ENCODE data around the gene ANKEF1.
"Not testable (repeated sequence)": the region's sequence is repeated elsewhere in the genome, so short reads cannot be mapped to it uniquely, and the experiment has no call there.

ANKEF1 gene

DNA sequence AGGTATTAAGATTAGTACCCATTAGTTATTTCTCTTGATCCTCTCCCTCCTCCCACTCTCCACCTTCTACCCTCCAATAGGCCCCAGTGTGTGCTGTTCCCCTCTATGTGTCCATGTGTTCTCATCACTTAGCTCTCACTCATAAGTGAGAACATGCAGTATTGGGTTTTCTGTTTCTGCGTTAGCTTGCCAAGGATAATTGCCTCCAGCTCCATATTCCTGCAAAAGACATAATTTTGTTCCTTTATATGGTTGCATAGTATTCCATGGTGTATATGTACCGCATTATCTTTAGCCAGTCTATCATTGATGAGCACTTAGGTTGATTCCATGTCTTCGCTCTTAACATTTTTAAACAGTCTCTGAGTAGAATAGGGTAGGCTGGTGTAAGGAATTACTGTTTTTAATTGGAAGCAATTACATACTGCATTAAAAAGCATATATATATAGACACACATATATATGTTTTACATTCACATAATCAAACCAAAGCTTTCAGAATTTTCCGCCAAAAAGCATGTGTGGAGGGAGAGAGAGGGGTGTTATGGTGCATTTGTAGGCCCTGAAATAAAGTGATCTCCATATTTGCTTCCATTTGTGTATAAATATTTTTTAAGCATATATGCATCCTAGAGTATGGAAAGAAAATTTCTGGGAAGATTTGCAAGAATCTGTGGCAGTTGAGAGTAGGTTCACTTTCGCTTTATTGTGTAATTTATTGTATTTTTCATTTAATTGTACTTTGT is 709 bp upstream of the ANKEF1 start:
- no peak for DNase-seq

GRCh38 chr20:10036321-10036720 is 1.5 kb downstream of the ANKEF1 start:
- not testable (repeated sequence) for DNase-seq

- no peak for DNase-seq
These were observed 5.5 kb downstream of the ANKEF1 start for GRCh38 chr20:10040070-10040975.

DNA sequence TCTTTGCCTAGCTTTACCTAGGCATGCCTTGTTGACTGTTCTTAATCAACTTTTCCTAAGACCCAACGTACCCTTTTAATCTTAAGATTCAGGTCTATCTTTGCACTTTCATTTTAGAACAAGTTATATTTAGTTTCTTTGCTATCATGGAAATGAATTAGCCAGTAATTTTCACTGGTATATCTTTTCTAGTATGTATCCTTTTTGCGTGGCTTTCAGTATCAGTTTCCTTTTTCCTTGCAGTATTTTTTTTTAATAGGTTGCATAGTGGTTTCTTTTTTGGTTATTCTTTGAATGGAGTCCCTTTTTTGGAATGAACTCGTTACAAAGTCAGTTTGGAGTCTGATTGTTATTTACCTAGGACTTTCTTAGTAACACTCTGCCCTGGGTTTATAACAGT is 7.3 kb downstream of the ANKEF1 start:
- DNase-seq: no peak

DNA sequence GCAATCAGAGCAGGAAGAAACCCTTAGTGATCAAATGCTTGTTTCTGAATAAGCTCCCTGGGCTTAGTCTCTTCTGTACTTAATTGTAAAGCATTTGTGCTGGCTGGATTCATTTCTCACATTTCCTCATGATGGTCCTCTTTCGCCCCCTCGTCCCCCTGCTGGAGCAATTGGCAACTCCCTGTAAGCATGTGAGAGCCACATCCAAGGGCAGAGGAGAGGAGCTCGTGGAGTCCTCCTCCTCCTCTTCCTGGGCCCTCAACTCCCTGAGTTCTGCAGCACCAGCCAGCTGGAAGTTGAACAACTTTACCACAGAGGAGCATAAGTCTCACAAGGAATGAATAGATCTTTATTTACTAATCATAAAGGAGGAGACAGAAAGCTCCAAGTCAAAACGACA is 12.6 kb downstream of the ANKEF1 start:
- no peak for DNase-seq

DNA sequence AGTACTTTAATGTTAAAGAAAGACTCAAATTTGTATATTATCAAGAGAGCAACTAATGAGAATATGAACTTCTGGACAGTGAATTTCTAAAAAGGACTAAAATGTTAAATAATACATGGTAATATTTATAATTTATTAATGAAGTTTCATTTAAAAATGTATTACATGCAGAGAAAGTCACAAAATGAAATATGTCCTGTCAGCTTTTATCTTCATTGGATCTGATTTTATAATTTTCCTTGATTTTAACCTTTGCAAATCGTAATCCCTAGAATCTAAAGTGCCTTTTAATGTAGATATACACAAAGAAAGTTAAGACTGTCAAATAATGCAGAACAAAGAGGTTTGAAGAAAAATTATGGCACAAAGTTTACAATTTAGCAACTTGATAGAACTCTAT is 16.4 kb downstream of the ANKEF1 start:
- no peak for DNase-seq

GRCh38 chr20:10059006-10059405 is 24.2 kb downstream of the ANKEF1 start:
- no peak for DNase-seq

- DNase-seq: no peak
These were observed 25.4 kb downstream of the ANKEF1 start for GRCh38 chr20:10060226-10060625.

GRCh38 chr20:10061641-10062040 is 26.9 kb downstream of the ANKEF1 start:
- no peak for DNase-seq

- no peak for DNase-seq
These were observed 28.7 kb downstream of the ANKEF1 start for GRCh38 chr20:10063482-10063881.

- no peak for DNase-seq
These were observed 29.8 kb downstream of the ANKEF1 start for GRCh38 chr20:10064611-10065010.

DNA sequence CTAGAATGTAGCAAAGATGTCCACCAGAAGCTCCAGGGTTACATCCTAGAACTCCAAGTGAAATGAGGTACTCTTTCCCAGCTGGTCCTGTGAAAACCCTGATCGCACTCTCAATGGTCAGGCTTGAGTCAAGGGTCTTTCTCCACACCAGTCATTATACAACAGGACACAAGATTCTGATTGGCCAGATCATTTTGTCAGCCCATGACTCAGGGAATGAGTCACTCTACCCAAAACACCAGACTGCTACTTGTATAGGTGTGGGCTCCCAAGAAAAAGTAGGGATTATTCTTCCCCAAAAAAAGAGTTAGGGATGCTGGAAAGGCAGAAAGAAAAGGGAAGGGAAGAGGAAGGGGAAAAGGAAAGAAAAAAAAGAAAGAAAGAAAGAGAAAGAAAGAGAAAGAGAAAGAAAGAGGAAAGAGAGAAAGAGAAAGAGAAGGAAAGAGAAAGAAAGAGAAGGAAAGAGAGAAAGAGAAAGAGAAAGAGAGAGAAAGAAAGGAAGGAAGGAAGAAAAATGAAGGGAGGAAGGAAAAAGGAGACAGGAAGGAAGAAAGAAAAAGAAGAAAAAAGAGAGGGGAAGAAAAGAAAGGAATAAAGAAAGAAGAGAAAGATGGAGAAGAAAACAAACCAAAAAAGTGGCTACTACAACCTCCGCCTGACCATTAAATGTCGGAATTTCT is 30.5 kb downstream of the ANKEF1 start:
- no peak for DNase-seq

- no peak for DNase-seq
These were observed 32.5 kb downstream of the ANKEF1 start for GRCh38 chr20:10067321-10067720.

GRCh38 chr20:10074513-10074912 is 39.7 kb downstream of the ANKEF1 start:
- no peak for DNase-seq

DNA sequence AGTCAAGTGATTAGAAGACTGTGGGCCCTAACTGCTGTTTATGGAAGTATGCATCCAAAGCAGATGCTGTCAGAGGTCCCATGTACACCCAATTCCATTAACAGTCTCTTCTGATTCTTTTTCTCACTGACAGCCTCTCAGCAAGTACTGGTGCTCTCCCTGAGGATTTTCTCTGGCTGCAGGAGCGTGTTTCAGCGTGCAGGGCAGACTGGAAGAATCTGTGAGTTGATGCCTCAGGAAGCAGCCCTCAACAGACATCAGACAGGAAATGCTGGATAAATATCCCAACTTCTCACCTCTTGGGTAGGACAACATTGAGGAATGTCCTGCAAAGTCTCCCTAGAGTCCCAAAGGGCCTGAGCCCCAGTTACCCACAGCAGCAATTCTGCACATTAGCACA is 40.8 kb downstream of the ANKEF1 start:
- no peak for DNase-seq

GRCh38 chr20:10076126-10077080 is 41.6 kb downstream of the ANKEF1 start:
- no peak for DNase-seq

GRCh38 chr20:10077081-10077471 is 42.3 kb downstream of the ANKEF1 start:
- DNase-seq: no peak

- no peak for DNase-seq
These were observed 43.1 kb downstream of the ANKEF1 start for GRCh38 chr20:10077886-10078285.

DNA sequence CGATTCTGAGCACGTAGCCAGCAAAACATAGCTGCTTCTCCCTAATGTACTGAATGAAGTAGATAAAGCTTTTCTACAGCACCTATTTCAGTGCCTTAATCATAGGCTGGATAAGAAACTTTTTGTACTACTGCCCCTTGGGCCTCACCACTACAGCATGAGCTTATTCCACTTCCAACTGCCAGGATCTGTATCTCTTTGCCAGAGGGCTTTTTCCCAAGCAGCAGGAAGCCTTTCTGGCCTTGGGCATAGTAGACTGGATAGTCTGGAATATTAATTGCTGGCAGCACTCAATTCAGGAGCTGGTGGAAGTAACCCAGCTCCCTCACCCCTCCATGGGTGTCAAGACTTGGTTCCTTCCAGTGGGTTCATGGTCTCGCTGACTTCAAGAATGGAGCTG is 43.6 kb downstream of the ANKEF1 start:
- no peak for DNase-seq

GRCh38 chr20:10079964-10080363 is 45.2 kb downstream of the ANKEF1 start:
- DNase-seq: no peak

DNA sequence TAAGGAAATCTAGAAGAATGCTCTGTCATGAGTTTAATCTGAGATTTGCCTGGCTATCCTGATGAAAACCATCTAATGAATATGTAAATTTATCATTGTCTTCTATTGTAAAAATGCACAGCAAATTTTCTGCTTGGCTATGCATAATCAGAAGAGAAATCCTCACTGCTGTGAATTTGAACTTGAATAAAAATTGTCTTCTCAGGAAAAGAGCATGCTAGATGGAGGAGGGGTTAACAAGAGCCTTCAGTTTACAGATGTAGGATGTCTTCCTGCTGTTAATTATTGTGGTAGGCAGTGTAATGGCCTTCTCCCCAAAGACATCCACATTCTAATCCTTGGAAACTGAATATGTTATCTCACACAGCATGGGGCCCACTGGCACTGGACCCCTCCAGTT is 45.8 kb downstream of the ANKEF1 start:
- no peak for DNase-seq

DNA sequence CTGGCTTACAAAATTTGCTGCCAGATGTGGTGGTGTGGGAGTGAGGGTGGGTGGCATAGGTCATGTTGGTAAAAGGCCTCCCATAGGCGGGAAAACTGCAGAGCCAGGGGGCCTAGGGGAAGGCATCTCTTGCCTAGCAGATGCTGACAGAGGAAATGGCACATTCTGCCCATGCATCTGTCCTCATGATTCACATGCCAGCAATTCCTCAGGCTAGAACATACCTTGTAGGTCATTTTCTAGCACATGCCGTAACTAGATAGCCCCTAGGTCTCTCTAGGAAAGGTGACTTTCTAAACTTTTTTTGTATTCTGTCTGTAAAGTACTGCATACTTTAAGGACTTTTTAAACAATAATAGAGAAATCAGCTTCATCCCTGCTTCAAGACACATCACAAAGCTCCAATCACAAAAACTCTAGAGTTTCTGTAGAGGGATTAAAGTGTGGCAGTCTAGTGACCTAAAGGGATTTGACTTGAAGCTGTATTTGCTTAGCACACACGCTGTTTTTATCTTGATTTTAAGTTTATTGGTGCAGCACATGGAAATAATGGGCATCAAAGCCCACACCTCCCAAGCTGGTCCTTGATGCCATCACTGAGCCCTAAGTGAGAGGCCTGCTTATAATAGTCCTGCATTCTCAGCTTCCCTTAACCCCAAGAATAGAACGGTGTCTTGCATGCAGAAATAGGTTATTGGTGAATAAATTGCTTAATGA is 55.2 kb downstream of the ANKEF1 start:
- no peak for DNase-seq

All from NCI-H2227 treated with DMSO at 0.1 percent for 48 hours (cell line).